GM18508 (cell line): Measurements from ENCODE around the gene GPX8.

Source experiments
- ATAC-seq: cut with Tn5 transposase; IDR thresholded peaks from one replicate; pipeline ENCODE4 v1.9.1; 2021; ENCODE audit warnings: moderate number of reproducible peaks; ENCODE audit not compliant: insufficient read depth, unreplicated experiment

GPX8 gene, protein sequence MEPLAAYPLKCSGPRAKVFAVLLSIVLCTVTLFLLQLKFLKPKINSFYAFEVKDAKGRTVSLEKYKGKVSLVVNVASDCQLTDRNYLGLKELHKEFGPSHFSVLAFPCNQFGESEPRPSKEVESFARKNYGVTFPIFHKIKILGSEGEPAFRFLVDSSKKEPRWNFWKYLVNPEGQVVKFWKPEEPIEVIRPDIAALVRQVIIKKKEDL

DNA sequence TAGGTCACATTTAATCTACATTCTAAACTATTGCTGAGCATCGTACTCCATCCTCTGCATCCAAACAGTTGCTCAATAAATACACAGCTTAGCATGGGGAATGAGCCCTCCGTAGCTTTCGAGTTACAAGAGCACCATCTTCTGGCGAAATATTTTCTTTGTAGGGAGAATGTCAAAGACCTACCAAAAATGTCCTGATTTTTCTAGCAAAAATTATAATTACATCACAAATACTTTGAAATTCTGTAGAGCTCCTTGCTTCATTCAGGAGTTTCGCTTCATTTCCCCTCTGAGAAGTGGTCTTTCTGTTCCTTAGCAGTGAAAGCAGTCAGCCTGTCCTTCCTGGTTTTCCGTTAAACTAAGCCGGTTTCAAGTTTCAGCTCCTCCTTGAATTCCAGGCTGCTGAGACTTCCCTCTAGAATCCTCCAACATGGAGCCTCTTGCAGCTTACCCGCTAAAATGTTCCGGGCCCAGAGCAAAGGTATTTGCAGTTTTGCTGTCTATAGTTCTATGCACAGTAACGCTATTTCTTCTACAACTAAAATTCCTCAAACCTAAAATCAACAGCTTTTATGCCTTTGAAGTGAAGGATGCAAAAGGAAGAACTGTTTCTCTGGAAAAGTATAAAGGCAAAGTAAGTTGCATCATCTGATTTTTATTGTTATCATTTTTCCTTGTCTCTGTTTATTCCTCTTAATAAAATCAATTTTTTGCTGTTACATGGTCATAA lies at the start of gene GPX8:
TSS of gene GPX8 (plus strand) at position 409 of the 730 bp plus-strand sequence. CDS start at position 431, 22 bp downstream.
- no peak for ATAC-seq

DNA sequence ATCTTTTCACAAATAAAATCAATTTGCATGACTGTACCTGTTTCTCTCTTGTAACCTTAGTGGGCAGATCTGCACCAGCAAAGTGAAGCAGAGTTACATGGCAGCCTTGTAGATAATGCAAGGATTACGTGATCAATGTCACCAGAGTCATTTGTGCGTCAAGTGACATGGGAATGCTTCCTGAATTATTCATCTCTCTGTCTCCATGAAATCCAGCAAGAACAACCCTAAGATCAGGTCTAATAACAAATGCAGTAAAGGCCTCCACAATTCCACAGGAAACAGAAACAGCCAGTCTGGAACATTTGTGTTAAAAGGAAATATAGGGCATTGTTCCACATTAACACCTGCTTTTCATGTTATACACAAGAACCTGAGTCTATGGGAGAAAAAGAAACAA lies 49.8 kb upstream of the GPX8 start:
- ATAC-seq, result no peak

DNA sequence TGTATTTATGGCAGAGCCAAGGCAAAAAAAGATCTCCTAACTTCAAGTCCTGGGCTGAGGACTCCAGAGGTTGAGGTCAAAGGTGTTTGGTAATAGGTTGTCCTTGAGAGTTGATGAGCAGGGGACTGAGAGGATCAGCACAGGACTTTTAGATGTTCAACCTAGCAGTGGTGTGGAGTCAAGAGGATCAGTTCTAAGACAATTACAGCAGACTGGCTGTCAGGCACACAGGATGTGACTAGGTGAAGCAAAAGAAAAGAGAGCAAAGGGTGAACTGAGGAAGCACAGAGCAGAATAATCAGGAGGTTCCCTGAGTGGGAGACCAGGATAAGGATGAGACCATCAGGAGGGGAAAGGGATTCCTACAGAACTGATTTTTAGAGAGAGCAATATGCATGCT lies 46.6 kb upstream of the GPX8 start:
- ATAC-seq, result no peak

DNA sequence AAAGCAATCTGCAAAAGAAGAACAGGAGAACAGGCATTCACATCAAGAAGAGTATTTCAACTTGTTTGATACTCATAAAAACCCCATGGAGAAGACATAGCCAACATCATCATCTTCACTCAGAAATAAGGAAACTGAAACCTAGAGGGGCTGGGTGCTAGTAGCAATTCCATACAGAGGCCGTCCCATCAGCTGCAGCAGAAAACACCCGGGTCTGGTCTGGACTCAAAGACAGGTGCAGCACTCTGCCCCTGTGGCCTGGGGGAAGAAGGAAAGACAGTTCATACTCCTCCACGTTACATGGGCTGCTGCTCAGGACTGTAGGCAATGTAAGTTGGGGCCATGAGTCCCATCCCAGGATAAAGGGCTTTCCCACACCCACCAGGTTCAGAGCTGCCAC lies 45.9 kb upstream of the GPX8 start:
- ATAC-seq, result no peak

DNA sequence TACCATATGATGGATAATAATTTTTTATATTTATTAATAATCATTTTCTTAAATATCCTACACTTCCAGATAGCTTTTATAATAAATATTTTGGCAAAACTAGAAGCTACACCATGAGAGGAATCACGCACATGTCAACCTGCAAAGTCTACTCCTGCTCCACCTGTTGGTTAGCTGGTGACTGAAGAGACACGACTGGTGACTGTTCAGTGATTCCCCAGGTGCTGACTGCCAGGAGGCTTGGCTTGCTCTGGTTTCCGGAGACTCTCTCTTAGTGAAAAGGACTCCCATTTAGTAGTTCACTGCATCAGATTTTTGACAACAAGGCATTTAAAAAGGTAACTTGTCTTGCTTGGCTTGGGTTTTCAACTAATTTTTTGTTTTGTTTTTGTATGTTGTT lies 36.6 kb upstream of the GPX8 start:
- ATAC-seq, result no peak

DNA sequence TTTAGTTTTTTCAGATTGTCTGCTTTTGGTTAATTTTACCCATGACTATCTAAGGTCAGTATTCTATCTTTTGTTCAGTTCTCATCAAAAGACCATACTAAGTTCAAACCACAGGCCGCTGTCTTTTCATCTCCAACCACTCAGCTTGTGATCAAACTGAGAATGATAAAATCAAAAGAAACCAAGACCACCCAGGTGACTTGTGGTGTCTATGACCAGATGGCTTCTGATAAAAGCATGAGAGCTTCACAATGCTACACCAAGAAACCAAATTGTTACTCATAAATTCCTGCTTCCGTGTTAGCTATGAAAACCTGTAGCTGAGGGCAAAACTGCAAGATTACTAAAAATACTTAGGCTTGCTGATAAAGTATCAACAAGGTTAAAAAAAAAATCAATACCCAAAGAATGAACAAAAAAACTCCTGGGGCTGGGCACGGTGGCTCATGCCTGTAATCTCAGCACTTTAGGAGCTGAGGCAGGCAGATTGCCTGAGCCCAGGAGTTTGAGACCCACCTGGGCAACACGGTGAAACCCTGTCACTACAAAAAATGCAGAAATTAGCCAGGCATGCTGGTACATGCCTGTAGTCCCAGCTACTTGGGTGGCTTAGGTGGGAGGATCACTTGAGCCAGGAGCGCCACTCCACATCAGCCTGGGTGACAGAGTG lies 25.8 kb upstream of the GPX8 start:
- no peak for ATAC-seq

DNA sequence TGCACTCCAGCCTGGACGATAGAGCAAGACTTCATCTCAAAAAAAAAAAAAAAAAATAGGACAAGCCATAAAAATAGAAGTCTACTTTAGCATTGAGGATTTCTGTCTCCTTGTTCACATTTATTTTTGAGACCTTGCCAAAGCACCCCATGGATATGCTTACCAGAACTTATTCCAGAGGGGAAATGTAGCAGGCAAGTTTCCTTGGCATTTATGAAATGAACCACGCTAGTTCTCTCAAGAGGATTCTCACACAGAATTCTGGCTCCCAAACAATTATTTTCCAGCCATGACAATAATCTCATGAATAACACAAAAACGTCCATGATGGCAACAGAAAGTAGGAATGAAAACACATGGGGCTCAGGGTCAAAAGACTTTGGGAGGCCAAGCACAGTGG lies 23.4 kb upstream of the GPX8 start:
- no peak for ATAC-seq

DNA sequence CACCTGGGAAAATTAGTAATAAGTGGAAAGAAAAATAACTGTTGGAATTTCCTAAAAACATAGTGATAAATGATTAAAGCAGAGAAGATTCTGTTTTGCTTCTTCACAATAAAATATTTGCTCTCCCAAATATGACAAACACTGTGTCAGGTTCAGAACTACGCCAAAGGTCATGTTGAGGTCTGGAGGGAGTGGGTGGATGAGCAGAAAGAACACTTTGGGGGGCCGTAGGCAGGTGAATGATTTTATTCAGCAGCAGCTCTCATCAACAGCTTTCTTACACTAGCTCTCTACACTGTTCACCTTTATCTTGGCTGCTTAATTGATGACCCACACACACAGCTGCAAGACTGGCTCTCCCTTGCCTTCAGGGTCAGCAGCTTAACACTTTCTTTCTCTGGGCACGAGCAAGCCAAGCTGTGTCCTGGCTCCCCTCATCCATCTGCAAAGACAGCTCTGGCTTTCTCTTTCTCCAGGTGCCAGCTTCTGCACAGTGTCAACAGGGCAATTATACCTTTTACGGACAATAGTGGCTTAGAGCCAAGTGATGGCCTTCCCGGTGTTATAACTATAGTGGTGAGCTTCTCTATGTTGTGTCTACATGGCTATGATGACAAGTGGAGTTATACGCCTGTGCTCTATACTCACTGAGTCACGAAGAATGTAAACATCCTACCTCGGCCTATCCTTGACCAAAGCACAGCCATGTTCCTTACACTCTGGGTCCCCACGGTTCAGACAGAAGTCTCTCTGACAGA lies 18.9 kb upstream of the GPX8 start:
- no peak for ATAC-seq

DNA sequence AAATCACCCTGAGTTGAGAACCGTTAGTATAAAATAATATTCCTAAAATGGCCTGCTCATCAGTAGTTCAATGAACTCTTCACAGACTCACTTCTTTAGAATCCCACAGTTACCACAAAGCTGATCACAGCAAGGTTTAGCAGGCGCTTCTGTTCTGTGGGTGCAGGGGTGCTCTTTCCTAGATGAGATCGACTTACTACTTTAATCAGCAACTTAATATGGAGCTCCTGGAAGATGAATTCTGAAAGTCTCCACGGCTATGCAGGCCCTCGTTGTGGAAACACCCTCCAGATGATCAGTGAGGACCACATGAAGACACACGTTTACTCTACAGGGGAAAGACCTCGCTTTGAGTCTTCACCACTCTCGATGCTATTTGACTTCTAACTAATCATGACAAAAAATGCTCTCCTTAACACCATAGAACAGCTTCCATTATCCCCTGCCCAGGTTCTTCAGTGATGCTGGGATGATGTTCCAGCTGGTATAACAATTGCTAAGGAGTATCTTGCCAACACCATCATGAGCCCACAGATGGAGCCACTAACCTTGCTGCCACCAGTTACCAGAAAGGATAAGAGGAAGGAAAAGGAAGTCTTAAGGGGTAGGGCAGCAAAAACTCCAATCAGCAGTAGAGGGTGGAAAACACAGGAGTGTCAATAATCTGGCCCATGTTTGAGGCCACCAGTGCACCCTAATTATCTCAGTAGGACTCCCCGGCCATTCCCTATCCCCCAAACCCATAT lies 17.9 kb upstream of the GPX8 start:
- ATAC-seq, result no peak

DNA sequence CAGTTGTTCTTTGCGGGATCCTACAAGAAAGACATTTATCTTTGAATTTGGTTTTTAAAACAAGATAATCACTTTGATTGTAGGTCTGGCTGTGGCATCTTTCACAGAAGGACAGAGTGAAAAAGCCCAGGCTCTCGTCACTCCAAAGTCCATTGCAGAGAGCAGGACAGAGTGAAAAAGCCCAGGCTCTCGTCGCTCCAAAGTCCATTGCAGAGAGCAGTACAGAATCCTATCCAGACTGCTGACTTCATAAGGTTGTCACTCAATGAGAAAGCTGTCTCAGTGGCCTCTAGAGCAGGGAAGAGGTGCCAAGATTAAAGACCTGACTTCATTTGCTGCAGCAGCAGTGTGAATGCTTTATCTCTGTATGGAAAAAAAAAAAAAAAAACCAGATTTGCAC lies 16.3 kb upstream of the GPX8 start:
- no peak for ATAC-seq

DNA sequence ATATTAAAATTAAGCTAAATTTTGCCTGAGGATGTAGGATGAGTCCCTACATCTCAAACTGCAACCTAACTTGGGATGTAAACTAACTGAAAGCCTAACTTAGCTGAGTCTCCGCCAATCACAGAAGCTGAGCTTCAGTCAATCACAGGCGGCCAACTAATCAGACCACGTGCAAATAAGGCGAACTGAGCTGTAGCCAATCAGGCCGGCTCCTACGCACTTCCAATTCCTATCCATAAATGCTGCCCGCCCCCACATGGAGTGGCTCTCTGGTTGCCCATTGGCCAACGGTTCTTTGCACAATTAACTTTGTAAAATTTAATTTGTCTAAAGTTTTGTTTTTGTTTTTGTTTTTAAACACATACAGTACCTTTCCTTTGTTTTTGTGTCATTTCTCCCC lies 13.9 kb upstream of the GPX8 start:
- ATAC-seq, result no peak

DNA sequence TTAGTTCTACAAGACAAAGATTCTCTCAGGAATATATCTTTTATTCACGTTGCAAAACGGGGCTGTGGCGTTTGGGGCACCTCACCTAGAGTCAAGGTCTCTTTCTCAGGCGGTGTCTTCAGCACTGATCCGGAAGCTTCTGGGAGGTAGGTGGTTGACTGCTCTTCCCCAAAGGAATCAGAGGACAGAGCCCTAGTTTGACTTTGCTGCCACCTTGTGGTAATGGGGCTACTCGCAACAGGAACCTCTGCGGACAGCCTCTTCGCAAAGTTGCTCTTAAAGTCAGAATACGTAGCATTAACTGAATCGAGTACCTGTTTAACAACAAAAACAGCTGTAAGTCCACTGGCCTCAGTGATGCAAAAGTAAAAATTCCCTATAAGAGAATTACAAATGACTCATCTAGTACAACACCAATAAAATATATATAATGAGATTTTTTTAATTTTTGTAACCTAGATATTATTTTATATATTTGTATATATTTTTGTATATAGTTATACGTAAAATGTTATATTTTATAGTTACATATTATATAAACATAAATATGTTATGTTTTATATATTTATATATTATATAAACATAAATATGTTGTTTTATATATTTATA lies 13.3 kb upstream of the GPX8 start:
- no peak for ATAC-seq

DNA sequence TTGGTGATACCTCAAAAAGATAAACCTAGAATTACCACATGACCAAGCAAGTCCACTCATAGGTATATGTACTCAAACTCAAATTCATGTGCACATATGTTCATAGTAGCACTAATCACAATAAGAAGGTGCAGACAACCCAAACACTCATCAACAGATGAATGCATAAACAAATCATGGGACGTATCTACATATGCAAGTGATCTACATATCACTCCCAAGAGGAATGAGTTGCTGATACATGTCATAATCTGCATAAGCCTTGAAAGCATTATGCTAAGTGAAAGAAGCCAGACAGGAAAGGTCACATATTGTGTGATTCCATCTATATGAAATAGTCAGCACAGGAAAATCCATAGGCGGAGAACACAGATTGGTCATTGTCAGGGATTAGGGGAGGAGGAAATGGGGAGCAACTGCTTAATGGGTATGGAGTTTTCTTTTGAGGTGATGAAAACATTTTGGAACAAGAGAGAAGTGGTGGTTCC lies 10.6 kb upstream of the GPX8 start:
- ATAC-seq, result no peak

DNA sequence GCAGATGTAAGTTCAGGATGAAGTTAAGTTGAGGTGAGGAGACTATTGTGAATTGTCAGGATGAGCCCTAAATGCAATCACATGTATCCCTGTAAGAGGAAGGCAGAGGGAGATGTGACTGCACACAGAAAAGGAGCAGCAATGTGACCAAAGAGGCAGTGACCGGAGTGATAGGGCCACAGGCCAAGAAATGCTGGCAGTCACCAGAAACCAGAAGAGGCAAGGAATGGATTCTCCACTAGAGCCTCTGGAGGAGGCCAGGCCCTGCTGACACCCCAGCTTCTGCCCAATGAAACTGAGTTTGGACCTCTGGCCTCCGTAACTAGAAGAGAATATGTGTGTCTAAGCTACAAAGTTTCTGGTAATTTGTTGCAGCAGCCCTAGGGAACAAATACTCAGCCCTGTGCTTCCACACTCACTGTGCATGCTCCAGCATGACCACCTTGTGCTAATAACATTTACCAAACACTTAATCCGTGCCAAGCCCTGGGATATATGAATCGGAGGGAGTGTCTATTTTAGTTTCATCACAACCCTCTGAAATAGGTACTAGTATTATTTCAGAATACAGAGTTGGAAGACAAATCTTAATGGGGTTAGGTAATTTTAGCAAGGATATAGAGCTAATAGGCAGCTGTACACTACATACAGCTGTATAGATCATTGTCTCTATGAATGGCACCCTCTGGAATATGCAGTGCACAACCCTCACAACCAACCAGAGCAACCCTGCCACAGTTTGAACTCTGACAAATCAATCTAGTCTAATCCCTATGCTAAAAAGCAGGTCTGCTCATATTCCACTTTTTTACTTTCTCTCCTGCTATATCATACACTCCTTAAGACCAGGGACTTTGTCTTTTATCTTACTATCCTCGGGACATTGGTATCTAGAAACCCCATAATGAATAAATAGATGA lies 7.8 kb upstream of the GPX8 start:
- ATAC-seq, result no peak

DNA sequence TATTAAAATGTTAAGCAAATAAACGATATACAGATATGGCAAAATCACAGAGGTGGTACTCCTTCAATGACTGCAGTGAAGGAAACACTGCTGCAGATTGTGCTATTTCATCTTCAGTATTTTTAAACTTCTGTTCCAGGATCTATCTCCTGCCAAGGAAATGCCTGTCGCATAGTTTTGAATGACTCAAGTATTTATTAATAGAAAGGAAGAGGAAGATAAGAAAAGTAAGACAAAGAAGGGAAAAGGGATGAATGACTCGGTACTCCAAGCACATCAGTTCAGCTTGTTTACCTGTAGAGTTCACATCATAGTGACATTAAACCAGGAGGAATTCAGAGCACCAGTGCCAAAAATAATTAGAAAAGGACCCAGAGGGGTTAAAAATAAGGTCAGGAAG lies 5.1 kb upstream of the GPX8 start:
- ATAC-seq, result no peak

DNA sequence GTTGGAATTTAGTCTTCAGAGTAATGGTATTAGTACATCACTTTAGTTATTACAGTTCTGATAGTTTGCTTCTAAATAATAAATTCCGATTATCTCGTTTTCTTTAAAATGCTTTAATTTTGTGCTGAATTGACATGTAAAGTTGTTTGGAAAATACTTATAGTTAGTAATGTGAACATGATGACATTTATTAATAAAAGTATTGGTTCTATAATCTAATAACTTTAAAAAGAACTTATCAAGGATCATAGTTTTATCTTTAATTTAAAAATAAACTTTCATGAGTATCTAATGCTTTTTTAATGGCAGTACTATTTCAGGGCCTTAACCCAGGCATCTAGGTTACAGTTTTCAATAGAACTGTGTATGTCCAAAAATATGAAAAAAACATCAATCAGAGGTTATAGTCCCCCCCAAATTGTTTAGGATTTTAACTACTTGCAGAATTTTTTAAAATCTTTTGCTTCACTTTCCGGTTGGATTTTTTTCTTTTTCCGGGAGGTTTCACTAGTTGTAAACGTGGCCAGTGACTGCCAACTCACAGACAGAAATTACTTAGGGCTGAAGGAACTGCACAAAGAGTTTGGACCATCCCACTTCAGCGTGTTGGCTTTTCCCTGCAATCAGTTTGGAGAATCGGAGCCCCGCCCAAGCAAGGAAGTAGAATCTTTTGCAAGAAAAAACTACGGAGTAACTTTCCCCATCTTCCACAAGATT lies 680 bp downstream of the GPX8 start:
- ATAC-seq, result no peak

DNA sequence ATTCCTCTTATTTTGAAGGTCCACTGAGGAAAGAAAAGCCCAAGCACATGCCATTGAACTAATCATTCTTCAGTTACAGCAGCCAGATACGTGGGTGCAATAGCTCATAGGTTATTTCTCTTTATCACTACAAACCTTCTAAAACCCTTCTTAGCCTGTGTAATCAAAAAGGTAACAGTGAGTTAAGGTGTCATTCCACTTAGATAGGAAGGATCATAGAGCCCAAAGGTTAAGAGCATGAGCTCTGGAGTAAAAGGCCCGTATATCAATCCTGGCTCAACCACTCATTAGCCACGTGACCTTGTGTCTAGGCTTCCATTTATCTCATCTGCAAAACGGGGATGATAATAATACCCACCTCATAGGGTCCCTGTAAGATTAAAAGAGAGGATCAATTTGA lies 2.7 kb downstream of the GPX8 start:
- ATAC-seq, result no peak

DNA sequence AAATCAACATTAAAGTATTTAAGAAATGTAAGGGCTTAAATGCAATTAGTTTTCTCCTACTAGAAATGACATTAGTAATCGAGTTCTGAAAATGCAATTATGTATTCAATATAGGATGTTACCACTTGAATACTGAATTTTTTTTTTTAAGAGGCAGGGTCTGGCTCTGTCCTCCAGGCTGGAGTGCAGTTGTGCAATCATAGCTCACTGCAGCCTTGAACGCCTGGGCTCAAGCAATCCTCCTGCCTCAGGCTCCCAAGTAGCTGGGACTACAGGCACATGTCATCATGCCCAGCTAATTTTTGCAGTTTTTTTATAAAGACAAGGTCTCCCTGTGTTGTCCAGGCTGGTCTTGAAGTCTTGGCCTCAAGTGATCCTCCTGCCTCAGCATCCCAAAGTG lies 11.5 kb downstream of the GPX8 start:
- no peak for ATAC-seq
